GM18502 (cell line): ENCODE data around the gene SZT2.
"Not testable (repeated sequence)": the region's sequence is repeated elsewhere in the genome, so short reads cannot be mapped to it uniquely, and the experiment has no call there.

ENCODE experiments used
- ATAC-seq: cut with Tn5 transposase; IDR thresholded peaks from one replicate; pipeline ENCODE4 v1.9.1; 2021; ENCODE audit warnings: mild to moderate bottlenecking; ENCODE audit not compliant: unreplicated experiment, poor library complexity

SZT2 gene

GRCh38 chr1:43451701-43452532 is 62.2 kb downstream of the SZT2 start:
- no peak for ATAC-seq

DNA sequence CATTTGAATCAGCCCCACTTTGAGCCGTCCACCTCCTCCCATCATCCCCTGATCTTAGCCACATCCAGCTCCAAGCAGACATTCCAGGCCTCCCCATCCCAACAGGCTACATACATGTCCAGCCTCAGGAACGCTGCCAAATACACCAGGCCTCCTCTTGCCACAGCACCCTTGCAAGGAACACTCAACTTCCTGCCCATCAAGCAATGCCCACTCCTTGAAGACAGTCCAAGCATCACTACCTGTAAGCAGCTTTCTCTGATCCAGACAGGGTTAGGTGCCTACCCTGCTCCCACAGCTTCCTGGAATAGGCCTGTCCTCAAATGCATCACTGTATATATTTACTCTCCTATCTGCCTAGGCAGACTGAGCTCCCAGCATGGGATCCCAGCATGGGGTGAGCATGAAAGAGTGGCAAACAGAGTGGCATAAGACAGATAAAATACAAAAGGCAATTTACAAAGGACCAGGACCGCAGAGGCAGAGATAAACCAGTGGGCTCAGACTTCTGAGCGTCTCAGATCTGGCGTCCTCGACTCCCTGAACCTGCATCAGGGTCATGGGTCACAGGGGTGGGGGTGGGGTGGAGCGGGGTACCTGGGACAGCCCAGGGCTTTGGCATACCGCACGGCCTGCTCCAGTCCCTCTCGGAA is 63.2 kb downstream of the SZT2 start:
- no peak for ATAC-seq

GRCh38 chr1:43453442-43454269 is 64.0 kb downstream of the SZT2 start, which contains the start of gene HYI:
TSS of gene HYI (minus strand) at chr1:43453931. CDS start at chr1:43453793, 138 bp downstream.
- ATAC-seq: no peak

- peak; percentile 70 for ATAC-seq
These were observed 64.7 kb downstream of the SZT2 start for GRCh38 chr1:43454270-43455011.

- no peak for ATAC-seq
These were observed 65.7 kb downstream of the SZT2 start for GRCh38 chr1:43455213-43455889.

DNA sequence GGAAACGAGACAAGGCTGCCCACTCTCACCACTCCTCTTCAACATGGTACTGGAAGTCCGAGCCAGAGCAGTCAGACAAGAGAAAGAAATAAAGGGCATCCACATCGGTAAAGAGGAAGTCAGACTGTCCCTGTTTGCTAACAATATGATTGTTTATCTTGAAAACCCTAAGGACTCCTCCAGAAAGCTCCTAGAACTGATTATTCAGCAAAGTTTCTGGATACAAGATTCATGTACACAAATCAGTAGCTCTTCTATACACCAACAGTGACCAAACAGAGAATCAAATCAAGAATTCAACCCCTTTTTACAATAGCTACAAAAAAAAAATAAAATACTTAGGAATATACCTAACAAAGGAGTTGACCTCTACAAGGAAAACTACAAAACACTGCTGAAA is 68.7 kb downstream of the SZT2 start:
- not testable (repeated sequence) for ATAC-seq

GRCh38 chr1:43460988-43461693 is 71.4 kb downstream of the SZT2 start:
- ATAC-seq: no peak

DNA sequence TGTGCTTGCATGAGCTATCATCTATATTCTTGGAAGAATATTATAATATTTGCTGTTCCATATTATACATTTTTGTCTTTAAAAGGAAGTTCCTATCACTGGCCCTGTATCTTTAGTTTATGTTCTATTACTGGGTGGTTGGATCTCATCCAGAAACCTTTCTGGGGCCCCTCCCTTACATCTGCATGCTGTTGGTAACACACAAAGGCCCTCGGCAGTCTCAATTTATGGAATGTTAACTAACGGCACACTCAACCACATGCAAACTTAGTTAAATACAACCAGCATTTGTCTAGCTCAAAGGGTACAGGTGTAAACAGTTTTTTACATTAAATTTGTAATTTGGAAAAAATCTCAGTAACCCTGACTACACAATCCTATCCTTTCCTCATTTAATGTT is 73.8 kb downstream of the SZT2 start:
- no peak for ATAC-seq

DNA sequence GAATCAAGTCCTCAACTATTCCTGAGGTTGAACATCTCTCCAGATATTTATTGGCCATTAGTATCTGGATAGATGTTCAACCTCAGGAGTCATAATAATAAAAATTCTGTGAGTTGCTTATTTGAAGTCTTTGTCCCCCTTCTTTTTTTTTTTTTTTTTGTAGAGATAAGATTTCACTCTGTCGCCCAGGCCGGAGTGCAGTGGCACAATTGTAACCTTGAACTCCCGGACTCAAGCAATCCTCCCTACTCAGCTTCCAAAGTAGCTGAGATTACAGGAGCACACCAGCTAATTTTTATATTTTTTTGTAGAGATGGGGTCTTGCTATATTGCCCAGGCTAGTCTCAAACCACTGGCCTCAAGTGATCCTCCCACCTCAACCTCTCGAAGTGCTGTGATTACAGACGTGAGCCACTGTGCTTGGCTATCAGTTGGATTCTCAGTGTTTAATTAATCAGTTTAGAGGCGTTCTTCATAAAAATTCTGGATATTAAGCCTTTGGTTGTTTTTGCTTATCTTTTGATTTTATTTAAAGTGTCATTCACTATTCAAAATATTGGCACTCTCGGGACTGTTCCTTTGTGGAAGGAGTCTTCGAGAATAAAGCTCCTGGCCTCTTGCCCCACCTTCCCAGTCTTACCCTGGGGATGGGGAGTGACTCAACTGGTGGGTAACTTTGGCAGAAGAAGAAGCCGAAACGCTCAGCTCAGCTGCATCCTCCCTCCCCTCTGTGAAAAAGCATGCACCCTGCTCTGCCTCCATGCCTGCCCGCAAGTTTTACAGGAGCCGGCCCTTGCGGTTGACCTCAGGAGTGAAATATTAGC is 75.2 kb downstream of the SZT2 start:
- ATAC-seq: no peak

DNA sequence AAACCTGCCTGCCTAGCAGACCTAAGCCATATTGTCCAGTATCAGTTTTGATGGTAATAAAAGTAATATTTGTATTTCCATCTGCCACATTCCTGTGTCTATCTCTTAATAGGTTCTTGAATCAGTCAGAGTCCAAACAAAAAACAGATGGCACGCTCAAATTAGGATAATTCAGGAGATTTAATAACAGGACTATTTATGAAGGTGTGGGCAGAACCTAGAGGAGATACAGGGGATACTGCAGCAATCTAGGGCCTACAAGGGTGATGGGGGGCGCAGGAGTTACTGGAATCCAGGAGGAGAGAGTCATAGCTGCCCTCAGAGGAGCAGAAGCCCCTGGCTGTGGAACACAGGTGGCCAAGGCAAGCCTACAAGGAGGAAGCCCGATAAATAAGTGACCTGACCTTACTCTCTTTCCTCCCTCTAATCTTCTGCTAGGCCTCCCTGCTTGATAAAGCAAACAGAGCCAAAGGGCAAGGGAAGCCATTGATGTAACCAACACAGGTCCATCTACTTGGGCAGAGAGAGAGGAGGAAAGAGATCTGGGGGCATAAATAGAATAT is 75.9 kb downstream of the SZT2 start:
- ATAC-seq: no peak

DNA sequence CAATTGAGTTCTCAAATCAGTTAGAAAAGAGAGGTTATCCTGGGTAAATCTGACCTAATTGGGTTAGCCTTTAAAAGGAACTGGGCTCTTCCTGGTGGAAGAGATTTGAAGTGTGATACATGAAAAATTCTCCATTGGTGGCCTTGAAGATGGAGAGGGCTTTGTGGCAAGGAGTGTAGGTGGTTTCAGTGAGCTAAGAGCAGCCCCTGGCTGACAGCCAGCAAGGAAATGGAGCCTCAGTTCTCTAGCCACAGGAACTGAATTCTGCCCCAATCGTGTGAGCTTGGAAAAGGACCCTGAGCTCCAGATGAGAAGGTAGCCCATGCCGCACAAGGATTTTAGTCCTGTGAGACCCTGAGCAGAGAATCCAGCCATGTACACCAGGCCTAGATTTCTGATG is 76.7 kb downstream of the SZT2 start:
- ATAC-seq: no peak

- ATAC-seq: no peak
These were observed 78.7 kb downstream of the SZT2 start for GRCh38 chr1:43468414-43468813.

- ATAC-seq: no peak
These were observed 80.2 kb downstream of the SZT2 start for GRCh38 chr1:43469932-43470331.

DNA sequence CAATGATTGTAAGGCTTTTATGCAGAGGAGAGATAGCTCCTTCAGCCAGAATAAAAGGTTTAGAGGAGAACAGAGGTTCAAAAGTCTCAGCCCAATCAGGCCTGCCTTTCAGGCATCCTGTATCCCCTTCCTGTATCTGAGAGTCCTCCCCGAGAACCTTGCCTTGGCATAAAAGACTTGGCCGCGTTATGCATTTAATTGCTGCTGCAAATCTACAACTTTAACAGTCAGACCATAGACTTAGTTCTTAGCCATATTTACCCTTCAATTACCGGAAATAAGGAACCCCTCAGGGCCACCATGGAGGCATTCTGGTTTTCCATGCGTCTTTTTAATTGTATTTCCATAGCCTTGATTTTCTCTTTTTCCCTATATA is 82.4 kb downstream of the SZT2 start:
- no peak for ATAC-seq

GRCh38 chr1:43472463-43473151 is 82.9 kb downstream of the SZT2 start:
- not testable (repeated sequence) for ATAC-seq

DNA sequence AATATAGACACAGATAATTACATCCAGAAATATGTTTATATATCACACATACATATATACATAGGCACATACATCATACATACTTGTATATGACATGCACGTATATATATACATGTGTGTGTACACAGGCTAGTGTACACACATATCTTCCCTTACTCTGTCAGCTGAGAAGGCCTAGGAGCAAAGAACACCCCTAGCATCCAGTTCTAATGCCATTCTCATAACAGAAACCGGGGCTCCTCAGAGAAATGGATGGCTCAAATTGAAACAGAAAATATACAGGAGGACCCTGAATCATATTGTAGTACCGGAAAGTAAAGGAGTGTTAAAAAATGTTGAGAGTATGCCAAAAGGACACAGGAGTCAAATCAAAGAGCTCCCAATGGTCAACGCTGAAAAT is 83.8 kb downstream of the SZT2 start:
- ATAC-seq: no peak

DNA sequence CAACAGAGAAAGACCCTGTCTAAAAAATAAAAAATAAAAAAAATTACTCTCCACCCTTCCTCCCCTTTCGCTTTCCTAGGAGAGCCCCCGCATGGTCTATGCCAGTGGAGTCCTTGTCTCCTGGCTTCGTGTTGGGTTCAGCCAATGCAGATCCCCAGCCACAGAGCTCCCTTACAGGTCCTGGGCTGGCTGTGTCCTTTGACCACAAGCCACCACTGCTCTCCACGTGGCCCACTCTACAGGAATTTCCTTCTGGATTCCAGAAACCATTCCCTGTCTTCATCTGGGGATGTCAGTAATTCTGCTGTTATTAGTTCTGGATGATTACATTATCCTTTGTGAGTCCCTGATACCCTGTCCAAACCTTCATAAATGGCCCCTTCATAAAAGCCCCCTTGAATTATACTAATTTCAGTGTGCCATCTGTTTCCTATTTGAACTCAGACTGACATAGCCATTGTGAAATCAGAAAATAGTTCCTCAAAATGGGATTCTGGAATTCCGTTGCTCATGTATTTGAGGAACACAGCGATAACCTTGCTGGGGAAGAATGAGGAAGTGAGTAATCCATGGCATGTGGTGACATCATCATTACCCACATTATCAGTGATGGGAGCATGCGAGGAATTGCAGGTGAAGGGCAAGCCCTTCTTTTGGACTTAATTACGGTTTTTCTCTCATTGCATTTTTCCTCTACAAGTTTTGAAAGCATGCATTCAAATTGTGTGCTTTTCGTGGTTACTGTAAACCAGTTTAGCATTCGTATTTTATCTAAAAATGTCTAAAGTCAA is 86.1 kb downstream of the SZT2 start:
- not testable (repeated sequence) for ATAC-seq
